ENCODE data around the gene WNK3. TPM values are rescaled to one million over a fixed set of nuclear protein-coding genes. Genes with fewer than 3 reads are reported as not detected.

The WNK3 gene
- total RNA-seq (2014; rRNA removed; shearing (Covaris generic)), result 0.08 and 0.64 TPM in 2 replicates

GRCh38 chrX:54357414-54358377 lies at the start of gene WNK3:
WNK3 (minus strand) TSS chrX:54358046.

GRCh38 chrX:54182864-54183613 lies 174.8 kb downstream of the WNK3 start, which contains the start of gene FAM120C:
FAM120C (minus strand) TSS chrX:54183254; CDS start chrX:54183198, 56 bp downstream.

Small RNA genes lying within 50 kb of the gene (small RNA-seq; reads per million reads assigned to genes)
- not detected for gene AL589872.1
- not detected for gene RNU6-434P

Other genes starting within 250 kb of the WNK3 start
- 16.6 and 18.8 TPM in 2 replicates for gene FAM120C, start 174.8 kb downstream of the WNK3 start, total RNA-seq (2014; rRNA removed; shearing (Covaris generic))
- 14.6 and 16.2 TPM in 2 replicates for gene TSR2, start 82.4 kb upstream of the WNK3 start, total RNA-seq (2014; rRNA removed; shearing (Covaris generic))
- 2.9 and 3.9 TPM in 2 replicates for gene FGD1, start 138.2 kb upstream of the WNK3 start, total RNA-seq (2014; rRNA removed; shearing (Covaris generic))
- gene GNL3L, start 172.2 kb upstream of the WNK3 start, total RNA-seq (2014; rRNA removed; shearing (Covaris generic)), result 40.2 and 41.8 TPM in 2 replicates